Right atrium auricular region (tissue), 2 donors: ENCODE measurements around the gene ADORA1. TPM values are rescaled to one million over a fixed set of nuclear protein-coding genes. Genes with fewer than 3 reads are reported as not detected.

Experiments used
- DNase-seq: peaks from one replicate; pipeline ENCODE4 v3.0.0-alpha.2; 2019; ENCODE audit warnings: low spot score
- H3K27ac ChIP-seq, 2 donors: fragments of 200-600 bp; sonication (generic); 1 replicate in 1 of 2; 2 replicates in 1 of 2; pipeline ENCODE4 v1.5.1; 2016 to 2019
- H3K27me3 ChIP-seq, 2 donors: fragments of 200-600 bp; sonication (generic); one replicate each; pipeline versions ENCODE4 v1.5.1 to v1.6.0; 2017 to 2019
- H3K36me3 ChIP-seq: fragments of 200-600 bp; sonication (generic); one replicate; pipeline ENCODE4 v1.5.1; 2016
- H3K4me1 ChIP-seq, 2 donors: fragments of 200-600 bp; sonication (generic); one replicate each; pipeline versions ENCODE4 v1.5.1 to v1.6.0; 2017 to 2019
- H3K4me3 ChIP-seq, 2 donors: fragments of 200-600 bp; sonication (generic); 1 replicate in 1 of 2; 2 replicates in 1 of 2; pipeline ENCODE4 v1.5.1; 2017 to 2019; ENCODE audit warnings: mild to moderate bottlenecking in 1 of 2, moderate library complexity in 1 of 2
- H3K9me3 ChIP-seq, 2 donors: fragments of 200-600 bp; sonication (generic); one replicate each; pipeline ENCODE4 v1.5.1; 2019
- CTCF ChIP-seq, 2 donors: fragments of 200-600 bp; sonication (generic); IDR thresholded peaks; one replicate each; pipeline ENCODE4 v1.5.1; 2019; ENCODE audit warnings: antibody characterized with exemption in 2 of 2
- total RNA-seq, 2 donors: library from RNA; depleted of rRNA; stranded (reverse); fragments of >200 nt; gene quantifications; one replicate each; pipeline ENCODE4 v1.1.0, GENCODE V29; 2016

The ADORA1 gene
- total RNA-seq, 2 donors from 2014 or later, result 9.4 to 15.1 TPM

- H3K4me3 ChIP-seq, result no peak overlapping the region
- no peak for TF ChIP-seq CTCF (IDR thresholded peaks at IDR 0.05)
- peaks cover 0 to 8% of the 10 kb centered on the region in 2 donors for H3K4me1 ChIP-seq
- no peak overlapping the region for H3K27ac ChIP-seq
- no peaks in the 10 kb centered on the region for H3K36me3 ChIP-seq
- peak; percentile 26 for DNase-seq
- no peaks in the 10 kb centered on the region for H3K27me3 ChIP-seq
- no peaks in the 10 kb centered on the region for H3K9me3 ChIP-seq
These were observed 14.2 kb upstream of the ADORA1 start for GRCh38 chr1:203113308-203113707.

GRCh38 chr1:203114202-203114601 is 13.3 kb upstream of the ADORA1 start:
- Histone ChIP-seq H3K27ac (no peak overlapping the region), H3K4me1 (peaks cover 0 to 9% of the 10 kb centered on the region in 2 donors), H3K36me3 (no peaks in the 10 kb centered on the region), H3K4me3 (no peak overlapping the region), H3K27me3 (no peaks in the 10 kb centered on the region), H3K9me3 (no peaks in the 10 kb centered on the region)
- no peak for TF ChIP-seq CTCF (IDR thresholded peaks at IDR 0.05)
- DNase-seq, result peak; percentile 34

- no peak overlapping the region for H3K4me3 ChIP-seq
- peaks cover 0 to 9% of the 10 kb centered on the region in 2 donors for H3K4me1 ChIP-seq
- no peaks in the 10 kb centered on the region for H3K36me3 ChIP-seq
- H3K9me3 ChIP-seq, result no peaks in the 10 kb centered on the region
- no peak for TF ChIP-seq CTCF (IDR thresholded peaks at IDR 0.05)
- H3K27ac ChIP-seq, result no peak overlapping the region
- H3K27me3 ChIP-seq, result no peaks in the 10 kb centered on the region
- DNase-seq, result peak; percentile 44
These were observed 11.3 kb upstream of the ADORA1 start for GRCh38 chr1:203116091-203116820.

GRCh38 chr1:203117611-203118575 is 9.6 kb upstream of the ADORA1 start:
- no peaks in the 10 kb centered on the region for H3K9me3 ChIP-seq
- DNase-seq, result peak; percentile 64
- H3K27ac ChIP-seq, result no peak overlapping the region
- peaks cover 0 to 9% of the 10 kb centered on the region in 2 donors for H3K4me1 ChIP-seq
- H3K36me3 ChIP-seq, result no peaks in the 10 kb centered on the region
- no peaks in the 10 kb centered on the region for H3K27me3 ChIP-seq
- peak; percentile 62 to 91 for TF ChIP-seq CTCF (IDR thresholded peaks at IDR 0.05)
- no peak overlapping the region for H3K4me3 ChIP-seq

GRCh38 chr1:203120325-203121153 is 7.0 kb upstream of the ADORA1 start:
- DNase-seq, result peak; percentile 23
- no peak overlapping the region for H3K27ac ChIP-seq
- no peaks in the 10 kb centered on the region for H3K9me3 ChIP-seq
- peaks cover 0 to 19% of the 10 kb centered on the region in 2 donors for H3K4me1 ChIP-seq
- no peaks in the 10 kb centered on the region for H3K36me3 ChIP-seq
- H3K4me3 ChIP-seq, result no peak overlapping the region
- no peaks in the 10 kb centered on the region for H3K27me3 ChIP-seq
- TF ChIP-seq CTCF (IDR thresholded peaks at IDR 0.05), result no peak
